Right lobe of liver (tissue), 6 donors: ENCODE data around the gene PCNX3. TPM values are rescaled to one million over a fixed set of nuclear protein-coding genes. Genes with fewer than 3 reads are reported as not detected.

Experiments
- ATAC-seq, 4 donors: fragments of 200-7000 bp; cut with Tn5 transposase; one replicate each; pipeline ENCODE4 v1.9.1; 2020; ENCODE audit warnings: mild to moderate bottlenecking in 4 of 4, moderate library complexity in 4 of 4
- DNase-seq, 3 donors: peaks; one replicate each; pipeline ENCODE4 v3.0.0-alpha.2; 2020
- H3K27ac ChIP-seq, 3 donors: fragments of 200-600 bp; one replicate each; pipeline ENCODE4 v1.8.0; 2022
- H3K27me3 ChIP-seq, 2 donors: fragments of 200-600 bp; one replicate each; pipeline ENCODE4 v1.8.0; 2022
- H3K36me3 ChIP-seq, 4 donors: fragments of 200-600 bp; sonication (generic) in 1 of 4; one replicate each; pipeline versions ENCODE4 v1.5.1 to v1.8.0; 2017 to 2022; ENCODE audit warnings: control low read depth in 1 of 4
- H3K4me1 ChIP-seq, 4 donors: fragments of 200-600 bp; sonication (generic) in 1 of 4; one replicate each; pipeline versions ENCODE4 v1.5.1 to v1.8.0; 2017 to 2022; ENCODE audit warnings: control low read depth in 1 of 4
- H3K4me3 ChIP-seq, 3 donors: fragments of 200-600 bp; one replicate each; pipeline ENCODE4 v1.8.0; 2022
- H3K9me3 ChIP-seq, 4 donors: fragments of 200-600 bp; sonication (generic) in 1 of 4; one replicate each; pipeline versions ENCODE4 v1.5.1 to v1.8.0; 2017 to 2022; ENCODE audit warnings: control low read depth in 1 of 4
- POLR2A ChIP-seq: fragments of 450-650 bp; IDR thresholded peaks from one replicate; pipeline ENCODE4 v1.6.1; 2017; ENCODE audit warnings: antibody characterized with exemption, mild to moderate bottlenecking
- WGBS: methylation state at CpG from one replicate; pipeline ENCODE4 v1.1.6; 2018; ENCODE audit warnings: low coverage, low lambda C conversion rate; ENCODE audit not compliant: insufficient coverage; ENCODE audit errors: missing lambda C conversion rate; 5-methylcytosine and 5-hydroxymethylcytosine counted together
- intact Hi-C, 2 donors: fragments of 100-400 bp; cut with DNase I; formaldehyde crosslinking; loops; one replicate each; pipeline versions ENCODE4 v1.11.2 to v1.14.1; 2022
- total RNA-seq, 6 experiments: library from RNA; depleted of rRNA in 2 of 6; stranded (reverse); fragments of >200 nt in 2 of 6; fragmentation: NEBNext Ultra II Directional in 3 of 6; extraction: Animal tissue kit (Norgen Biotek cat#: 25700) in 3 of 6; gene quantifications; one replicate each; pipeline versions ENCODE4 v1.1.0 to v1.2.4, GENCODE V29; 2016 to 2023
- TF ChIP-seq, protein P1 (sequence below), 4 donors: fragments of 200-600 bp in 3 of 4; fragments of 450-650 bp in 1 of 4; IDR thresholded peaks; one replicate each; pipeline versions ENCODE4 v1.5.1 to v1.8.0; 2016 to 2022; ENCODE audit warnings: antibody characterized with exemption in 4 of 4, mild to moderate bottlenecking in 2 of 4
- donor health status: DM: no; HTN: yes; CAD: no.
- donor health status: DM: no; HTN: no; CAD: no.
- donor health status: DM: no; HTN: no; CAD: no.
- donor health status: DM: no; HTN: yes; CAD: no.
- donor health status: DM: no; HTN: yes; CAD: no.

Gene PCNX3
- total RNA-seq, 6 experiments from 2014 or later: 11.2 to 32.9 (median 12.4) TPM

DNA sequence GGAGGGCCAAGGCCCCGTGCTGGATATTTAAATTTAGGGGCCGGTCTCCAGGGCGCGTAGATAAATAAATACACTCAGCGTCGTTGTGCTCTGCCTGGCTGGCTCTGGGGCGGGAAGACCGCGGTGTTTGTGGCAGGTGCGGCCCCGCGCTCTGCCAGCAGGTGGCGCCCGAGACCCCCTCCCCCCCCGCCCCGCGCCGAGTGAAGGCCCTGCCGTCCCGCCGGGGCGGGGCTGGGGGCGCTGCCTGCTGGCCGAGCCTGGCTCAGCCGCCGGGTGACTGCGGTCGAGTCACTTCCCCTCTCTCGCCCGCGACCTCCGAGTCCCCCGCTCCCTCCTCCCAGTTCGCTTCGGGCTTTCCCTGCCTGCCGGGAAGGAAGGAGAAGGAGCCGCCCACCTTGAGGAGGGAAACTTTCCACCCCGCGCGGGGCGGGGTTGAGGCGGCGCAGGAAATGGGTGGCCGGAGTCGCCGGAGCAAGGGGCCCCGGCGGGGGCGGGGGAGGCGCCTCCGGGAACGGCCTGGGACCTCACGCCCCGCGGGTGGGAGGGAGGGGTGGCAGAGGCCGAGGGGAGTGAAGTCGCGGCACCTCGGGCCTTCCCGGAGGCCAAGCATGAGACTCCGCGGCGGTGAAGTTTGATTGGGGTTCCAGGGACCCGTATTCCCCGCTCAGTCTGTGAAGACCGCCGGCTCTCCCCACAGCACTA, 41.3 kb upstream of the PCNX3 start:
- Histone ChIP-seq H3K27ac (peak overlapping the region; percentile 58 to 82 (median 68)), H3K4me3 (peak overlapping the region; percentile 53 to 70 (median 55)), H3K36me3 (no peaks in the 10 kb centered on the region), H3K9me3 (no peaks in the 10 kb centered on the region), H3K27me3 (no peaks in the 10 kb centered on the region), H3K4me1 (peaks cover 0 to 50% (median 16%) of the 10 kb centered on the region in 4 donors)
- TF ChIP-seq, protein P1, sequence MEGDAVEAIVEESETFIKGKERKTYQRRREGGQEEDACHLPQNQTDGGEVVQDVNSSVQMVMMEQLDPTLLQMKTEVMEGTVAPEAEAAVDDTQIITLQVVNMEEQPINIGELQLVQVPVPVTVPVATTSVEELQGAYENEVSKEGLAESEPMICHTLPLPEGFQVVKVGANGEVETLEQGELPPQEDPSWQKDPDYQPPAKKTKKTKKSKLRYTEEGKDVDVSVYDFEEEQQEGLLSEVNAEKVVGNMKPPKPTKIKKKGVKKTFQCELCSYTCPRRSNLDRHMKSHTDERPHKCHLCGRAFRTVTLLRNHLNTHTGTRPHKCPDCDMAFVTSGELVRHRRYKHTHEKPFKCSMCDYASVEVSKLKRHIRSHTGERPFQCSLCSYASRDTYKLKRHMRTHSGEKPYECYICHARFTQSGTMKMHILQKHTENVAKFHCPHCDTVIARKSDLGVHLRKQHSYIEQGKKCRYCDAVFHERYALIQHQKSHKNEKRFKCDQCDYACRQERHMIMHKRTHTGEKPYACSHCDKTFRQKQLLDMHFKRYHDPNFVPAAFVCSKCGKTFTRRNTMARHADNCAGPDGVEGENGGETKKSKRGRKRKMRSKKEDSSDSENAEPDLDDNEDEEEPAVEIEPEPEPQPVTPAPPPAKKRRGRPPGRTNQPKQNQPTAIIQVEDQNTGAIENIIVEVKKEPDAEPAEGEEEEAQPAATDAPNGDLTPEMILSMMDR (IDR thresholded peaks at IDR 0.05): peak; percentile 91 to 99 (median 99)
- TF ChIP-seq POLR2A: peak; percentile 26
- intact Hi-C loops: loop anchor here in 1 of 2 donors (5.0 kb wide), 1 partner anchor 37 kb away; no protein-coding TSS in a partner anchor
- DNase-seq (peak; percentile 90 to 96 (median 94)), ATAC-seq (peak; percentile 41 to 65 (median 58))
- no CpG with 5 or more reads among the region's 67 CpGs for WGBS

DNA sequence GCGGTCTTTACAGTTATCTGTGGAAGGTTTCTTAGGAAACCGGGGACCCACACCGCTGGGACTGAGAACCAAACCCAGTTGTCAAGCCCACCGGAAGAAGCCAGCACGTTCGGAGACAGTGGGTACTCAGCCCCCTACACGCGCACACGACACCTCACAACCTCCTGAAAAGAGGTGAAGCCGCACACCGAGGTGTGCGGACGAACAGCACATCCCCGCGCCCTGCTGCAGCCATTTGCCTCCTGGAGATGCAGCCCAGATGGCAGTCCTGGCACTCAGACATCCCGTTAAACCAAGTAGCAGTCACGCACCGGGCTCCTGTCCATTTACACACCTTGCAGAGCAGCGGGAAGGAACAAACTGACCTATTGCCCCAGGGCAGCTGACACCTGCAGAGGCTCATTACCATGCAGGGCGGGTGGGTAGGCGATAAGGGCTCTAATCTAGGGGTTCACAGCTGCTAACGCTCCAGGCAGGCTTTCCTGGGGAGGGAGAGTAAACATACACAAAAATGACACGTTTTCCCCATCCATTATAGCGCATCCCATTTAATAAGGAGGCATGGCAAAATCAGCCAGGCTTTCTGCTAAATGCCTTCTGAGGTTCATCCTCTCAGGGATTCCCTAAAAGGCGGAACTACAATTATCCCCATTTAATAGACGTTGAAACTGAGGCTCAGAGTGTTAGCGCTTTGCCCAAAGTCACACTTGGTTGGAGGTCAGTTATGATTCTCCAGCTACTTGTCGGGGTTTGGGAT, 40.6 kb upstream of the PCNX3 start:
- H3K4me1 ChIP-seq: peaks cover 0 to 48% (median 15%) of the 10 kb centered on the region in 4 donors
- ATAC-seq: peak in 2 of 4 donors; percentile 0 to 1
- peak overlapping the region; percentile 58 to 82 (median 68) for H3K27ac ChIP-seq
- 10% methylated on average over 15 of the region's 28 CpGs for WGBS
- intact Hi-C loops: loop anchor here (5.0 kb wide), 2 partner anchors 33 to 38 kb away; no protein-coding TSS in a partner anchor
- no peak for TF ChIP-seq POLR2A
- DNase-seq: peak in 1 of 3 donors; percentile 58
- no peaks in the 10 kb centered on the region for H3K27me3 ChIP-seq
- H3K4me3 ChIP-seq: peak overlapping the region; percentile 53 to 70 (median 55)
- no peaks in the 10 kb centered on the region for H3K36me3 ChIP-seq
- no peaks in the 10 kb centered on the region for H3K9me3 ChIP-seq

GRCh38 chr11:65575568-65576231, 39.9 kb upstream of the PCNX3 start, which contains the start of gene EHBP1L1:
Gene EHBP1L1, plus strand, starts transcription at chr11:65576053. Its CDS starts 250 bp downstream, at chr11:65576303.
- intact Hi-C loops: loop anchor here in 1 of 2 donors (5.0 kb wide), 1 partner anchor 33 kb away; no protein-coding TSS in a partner anchor
- Histone ChIP-seq H3K27ac (peak within 1 kb of the TSS; percentile 58 to 88 (median 68)), H3K4me1 (peaks cover 0 to 48% (median 15%) of the 10 kb centered on the region in 4 donors), H3K4me3 (peak within 1 kb of the TSS; percentile 55 to 70 (median 70)), H3K9me3 (no peaks in the 10 kb centered on the region), H3K27me3 (no peaks in the 10 kb centered on the region), H3K36me3 (no peaks in the 10 kb centered on the region)
- peak in 2 of 3 donors; percentile 82 to 87 for DNase-seq
- ATAC-seq: peak; percentile 19 to 52 (median 36)
- WGBS: 2% methylated on average over 9 of the region's 69 CpGs
- TF ChIP-seq, protein P1 (IDR thresholded peaks at IDR 0.05): no peak
- TF ChIP-seq POLR2A: peak; percentile 30

DNA sequence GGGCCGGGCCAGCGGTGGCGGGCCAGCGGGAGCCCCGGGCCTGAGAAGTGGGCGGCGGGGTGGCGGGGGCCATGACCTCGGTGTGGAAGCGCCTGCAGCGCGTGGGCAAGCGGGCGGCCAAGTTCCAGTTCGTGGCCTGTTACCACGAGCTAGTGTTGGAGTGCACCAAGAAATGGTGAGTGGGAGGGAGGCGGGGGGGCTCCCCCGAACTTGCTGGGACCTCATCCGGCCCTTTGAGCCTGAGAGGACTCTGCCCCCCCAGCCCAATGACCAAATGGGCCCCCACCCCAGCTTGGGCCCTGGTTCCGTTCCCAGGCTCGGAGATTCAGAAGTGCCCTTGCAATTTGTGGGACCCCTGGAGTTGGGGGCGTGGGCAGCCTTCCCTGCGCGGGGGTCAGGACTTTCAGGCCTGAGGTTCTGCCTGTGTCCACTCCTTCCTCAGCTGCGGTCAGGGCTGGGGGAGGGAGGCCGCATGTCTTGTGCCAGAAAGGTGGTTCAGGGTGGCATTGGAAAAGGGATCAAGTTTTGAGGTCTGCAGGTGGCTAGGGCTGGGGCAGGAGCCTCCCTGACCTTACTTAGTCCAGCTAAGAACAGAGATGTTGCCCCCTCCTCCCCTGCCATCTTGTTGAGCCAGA, 39.2 kb upstream of the PCNX3 start:
- 10% methylated on average over 11 of the region's 26 CpGs for WGBS
- intact Hi-C loops: loop anchor here in 1 of 2 donors (5.0 kb wide), 1 partner anchor 34 kb away; no protein-coding TSS in a partner anchor

More for the DNA sequence above, 39.2 kb upstream of the PCNX3 start:
- ATAC-seq (no peak), DNase-seq (no peak)
- TF ChIP-seq, protein P1 (IDR thresholded peaks at IDR 0.05): no peak
- no peak for TF ChIP-seq POLR2A
- Histone ChIP-seq H3K27me3 (no peaks in the 10 kb centered on the region), H3K4me1 (peaks cover 0 to 42% (median 12%) of the 10 kb centered on the region in 4 donors), H3K4me3 (peak overlapping the region; percentile 55 to 70 (median 70)), H3K9me3 (no peaks in the 10 kb centered on the region), H3K27ac (peak overlapping the region; percentile 31 to 88 (median 68)), H3K36me3 (no peaks in the 10 kb centered on the region)
